SU-DHL-6 (cell line): ENCODE measurements around the gene PKM.
A peak's percentile ranks its signal among the peaks of the same experiment; 100 is the strongest.

Experiments
- H2AFZ ChIP-seq: fragments of 200-600 bp; sonication (generic); 2 replicates; pipeline ENCODE4 v1.6.1; 2014; ENCODE audit warnings: low read depth, mild to moderate bottlenecking, moderate library complexity, mixed read lengths, antibody characterized with exemption, low read length; ENCODE audit not compliant: severe bottlenecking
- H3F3A ChIP-seq: fragments of 200-600 bp; shearing (Covaris generic); 2 replicates; pipeline ENCODE4 v1.6.0; 2016; ENCODE audit warnings: antibody characterized with exemption, mild to moderate bottlenecking; ENCODE audit not compliant: insufficient read depth
- H3K27ac ChIP-seq: fragments of 200-600 bp; sonication (generic); 2 replicates; pipeline ENCODE4 v1.5.1; 2016; ENCODE audit warnings: low read depth, mild to moderate bottlenecking, low read length, moderate library complexity, mixed read lengths
- H3K27me3 ChIP-seq: fragments of 200-600 bp; sonication (generic), shearing (Covaris generic); 2 replicates; pipeline ENCODE4 v1.6.0; 2014; ENCODE audit warnings: mild to moderate bottlenecking, low read length
- H3K36me3 ChIP-seq: fragments of 200-600 bp; sonication (generic); 2 replicates; pipeline ENCODE4 v1.6.1; 2014; ENCODE audit warnings: mild to moderate bottlenecking, low read length, mixed read lengths
- H3K4me2 ChIP-seq: fragments of 300-600, 200-600 bp; shearing (Covaris generic), sonication (generic); 2 replicates; pipeline ENCODE4 v1.6.0; 2014; ENCODE audit warnings: low read length, low read depth, mild to moderate bottlenecking; ENCODE audit not compliant: poor library complexity, severe bottlenecking
- H3K4me3 ChIP-seq: fragments of 200-600 bp; sonication (generic); 2 replicates; pipeline ENCODE4 v1.5.1; 2014; ENCODE audit warnings: antibody characterized with exemption, low read length, mild to moderate bottlenecking, mixed read lengths; ENCODE audit not compliant: insufficient read depth, poor library complexity, severe bottlenecking
- H3K79me2 ChIP-seq: fragments of 200-600 bp; sonication (generic); 2 replicates; pipeline ENCODE4 v1.6.1; 2014; ENCODE audit warnings: mild to moderate bottlenecking, low read length, moderate library complexity; ENCODE audit not compliant: insufficient read depth
- H3K9ac ChIP-seq: fragments of 200-600 bp; sonication (generic); 2 replicates; pipeline ENCODE4 v1.7.0; 2014; ENCODE audit warnings: mild to moderate bottlenecking, low read length
- H3K9me2 ChIP-seq: fragments of 200-600 bp; sonication (generic); replicated peaks from 2 replicates; pipeline ENCODE4 v1.6.1; 2014; ENCODE audit warnings: low read length; ENCODE audit not compliant: insufficient read depth
- H3K9me3 ChIP-seq: fragments of 200-600 bp; sonication (generic); 2 replicates; pipeline ENCODE4 v1.6.1; 2014; ENCODE audit warnings: low read length, mixed read lengths; ENCODE audit not compliant: insufficient read depth
- H4K20me1 ChIP-seq: fragments of 200-600 bp; sonication (generic); 2 replicates; pipeline ENCODE4 v1.6.1; 2014; ENCODE audit warnings: low read depth, mild to moderate bottlenecking, antibody characterized with exemption, low read length, moderate library complexity, mixed read lengths
- EZH2phosphoT487 ChIP-seq: fragments of 200-600 bp; sonication (generic), shearing (Covaris generic); conservative IDR thresholded peaks from 2 replicates; pipeline ENCODE4 v1.6.1; 2018; ENCODE audit warnings: mild to moderate bottlenecking, antibody characterized with exemption, low read length, moderate library complexity, mixed read lengths
- TF ChIP-seq, protein P1 (sequence below): fragments of 200-600 bp; sonication (generic); IDR thresholded peaks from one replicate; pipeline ENCODE4 v1.5.1; 2017; ENCODE audit warnings: antibody characterized with exemption, mild to moderate bottlenecking, low read length, moderate library complexity; ENCODE audit not compliant: insufficient read depth, poor library complexity, severe bottlenecking

Gene PKM

DNA sequence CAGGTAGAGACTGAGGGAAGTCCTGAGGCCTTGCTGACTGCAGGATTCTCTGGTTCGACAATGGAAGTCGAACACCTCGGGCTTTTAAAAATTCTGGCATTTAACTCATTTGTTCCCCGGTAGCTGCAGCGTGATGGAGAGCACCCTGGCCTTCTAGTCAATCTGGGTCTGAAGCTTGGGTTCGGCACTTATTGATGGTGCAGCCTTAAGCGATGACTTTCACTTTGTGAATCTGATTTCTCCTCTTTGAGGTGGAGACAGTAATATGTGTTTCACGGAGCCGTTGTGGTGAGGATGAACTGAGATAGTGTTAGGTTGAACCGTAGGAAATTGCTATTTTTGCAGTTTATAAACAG is 42.0 kb upstream of the PKM start:
- H4K20me1 ChIP-seq, result no peaks in the 10 kb centered on the region
- H3F3A ChIP-seq, result peaks cover 12% of the 10 kb centered on the region
- TF ChIP-seq, protein P1, sequence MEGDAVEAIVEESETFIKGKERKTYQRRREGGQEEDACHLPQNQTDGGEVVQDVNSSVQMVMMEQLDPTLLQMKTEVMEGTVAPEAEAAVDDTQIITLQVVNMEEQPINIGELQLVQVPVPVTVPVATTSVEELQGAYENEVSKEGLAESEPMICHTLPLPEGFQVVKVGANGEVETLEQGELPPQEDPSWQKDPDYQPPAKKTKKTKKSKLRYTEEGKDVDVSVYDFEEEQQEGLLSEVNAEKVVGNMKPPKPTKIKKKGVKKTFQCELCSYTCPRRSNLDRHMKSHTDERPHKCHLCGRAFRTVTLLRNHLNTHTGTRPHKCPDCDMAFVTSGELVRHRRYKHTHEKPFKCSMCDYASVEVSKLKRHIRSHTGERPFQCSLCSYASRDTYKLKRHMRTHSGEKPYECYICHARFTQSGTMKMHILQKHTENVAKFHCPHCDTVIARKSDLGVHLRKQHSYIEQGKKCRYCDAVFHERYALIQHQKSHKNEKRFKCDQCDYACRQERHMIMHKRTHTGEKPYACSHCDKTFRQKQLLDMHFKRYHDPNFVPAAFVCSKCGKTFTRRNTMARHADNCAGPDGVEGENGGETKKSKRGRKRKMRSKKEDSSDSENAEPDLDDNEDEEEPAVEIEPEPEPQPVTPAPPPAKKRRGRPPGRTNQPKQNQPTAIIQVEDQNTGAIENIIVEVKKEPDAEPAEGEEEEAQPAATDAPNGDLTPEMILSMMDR, result no peak
- no peak for TF ChIP-seq EZH2phosphoT487
- no peaks in the 10 kb centered on the region for H3K79me2 ChIP-seq
- no peaks in the 10 kb centered on the region for H3K27me3 ChIP-seq
- peak overlapping the region; percentile 56 for H3K4me3 ChIP-seq
- H2AFZ ChIP-seq, result peak overlapping the region; percentile 56
- peak overlapping the region; percentile 13 for H3K27ac ChIP-seq
- H3K9ac ChIP-seq, result peak overlapping the region; percentile 87
- H3K4me2 ChIP-seq, result peak overlapping the region; percentile 66
- H3K9me3 ChIP-seq, result no peaks in the 10 kb centered on the region
- no peaks in the 10 kb centered on the region for H3K36me3 ChIP-seq
- H3K9me2 ChIP-seq, result no peaks in the 10 kb centered on the region

DNA sequence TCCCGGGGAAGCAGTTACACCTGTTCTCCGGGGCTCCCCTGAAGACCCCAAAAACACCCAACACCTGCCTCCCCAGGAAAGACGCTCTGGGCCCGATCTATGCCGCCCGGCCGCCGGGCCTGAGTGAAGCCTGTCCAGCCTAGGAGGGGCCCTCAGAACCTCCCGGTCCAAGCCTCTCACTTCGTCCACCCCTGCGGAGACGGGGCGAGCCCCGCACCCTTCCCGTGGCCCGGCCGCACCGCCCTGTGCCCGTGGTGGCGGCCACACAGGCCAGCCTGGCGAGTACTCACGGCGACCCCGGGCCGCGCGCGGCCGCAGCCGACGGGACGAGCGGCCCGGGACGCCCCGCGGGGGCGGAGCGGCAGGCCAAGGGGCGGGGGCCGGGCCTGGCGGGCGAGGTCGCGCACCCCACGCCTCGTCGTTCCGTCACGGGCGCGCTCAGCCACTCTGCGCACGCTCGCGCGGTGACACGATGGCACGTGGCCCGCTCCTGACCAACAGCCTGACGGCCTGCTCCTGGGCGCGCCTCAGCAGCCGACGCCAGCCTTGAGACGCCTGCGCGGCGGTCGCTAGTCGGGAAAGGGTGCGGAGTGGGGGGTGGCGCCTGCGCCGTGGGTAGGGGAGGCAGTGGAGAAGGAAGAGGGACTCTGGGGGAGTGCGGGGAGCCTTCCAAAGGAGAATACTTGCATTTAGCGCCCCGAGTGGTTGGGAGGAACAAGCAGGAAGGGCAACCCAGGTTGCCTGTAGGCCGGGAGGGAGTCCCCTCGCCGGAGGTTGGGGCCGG is 41.4 kb upstream of the PKM start, which contains the start of gene PARP6:
Gene PARP6 (minus strand): TSS at position 342 of the 784 bp plus-strand sequence. CDS start 5,077 bp downstream, outside the sequence.
- H3K36me3 ChIP-seq, result no peaks in the 10 kb centered on the region
- H2AFZ ChIP-seq, result peak within 1 kb of the TSS; percentile 83

DNA sequence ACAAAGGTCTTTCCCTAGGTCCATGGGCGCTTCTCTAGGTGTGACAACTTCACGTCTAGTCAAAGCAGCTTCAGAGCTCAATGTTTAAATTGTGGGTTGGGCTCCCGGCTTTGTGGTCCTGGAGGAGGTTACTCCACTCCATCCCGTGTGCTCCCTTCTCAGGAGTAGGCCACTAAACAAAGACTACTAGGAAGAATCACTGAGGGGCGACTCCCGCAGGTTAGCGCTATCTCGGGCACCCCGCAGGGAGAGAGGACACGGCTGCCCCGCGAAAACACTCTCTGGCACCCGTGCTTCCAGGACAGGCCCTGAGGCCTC is 40.9 kb upstream of the PKM start:
- Histone ChIP-seq H2AFZ (peak overlapping the region; percentile 83), H3K27me3 (no peaks in the 10 kb centered on the region)

More for the DNA sequence above, 41.4 kb upstream of the PKM start, which contains the start of gene PARP6:
- H3K9ac ChIP-seq, result peak within 1 kb of the TSS; percentile 87
- no peaks in the 10 kb centered on the region for H3K9me2 ChIP-seq
- H3K27me3 ChIP-seq, result no peaks in the 10 kb centered on the region
- peak within 1 kb of the TSS; percentile 85 for H3K4me2 ChIP-seq
- H3K79me2 ChIP-seq, result no peaks in the 10 kb centered on the region
- H3K27ac ChIP-seq, result peak within 1 kb of the TSS; percentile 48
- H3F3A ChIP-seq, result peaks cover 12% of the 10 kb centered on the region
- H3K4me3 ChIP-seq, result peak within 1 kb of the TSS; percentile 91
- no peaks in the 10 kb centered on the region for H3K9me3 ChIP-seq
- no peak for TF ChIP-seq EZH2phosphoT487
- TF ChIP-seq, protein P1, result peak; percentile 44
- no peaks in the 10 kb centered on the region for H4K20me1 ChIP-seq

More for the DNA sequence above, 40.9 kb upstream of the PKM start:
- Histone ChIP-seq H3K4me3 (peak overlapping the region; percentile 91), H4K20me1 (no peaks in the 10 kb centered on the region), H3K36me3 (no peaks in the 10 kb centered on the region), H3K79me2 (no peaks in the 10 kb centered on the region), H3K27ac (peak overlapping the region; percentile 48), H3K9me2 (no peaks in the 10 kb centered on the region), H3K9ac (peak overlapping the region; percentile 87), H3K9me3 (no peaks in the 10 kb centered on the region), H3F3A (peaks cover 12% of the 10 kb centered on the region), H3K4me2 (peak overlapping the region; percentile 85)
- TF ChIP-seq, protein P1, result no peak
